Esophagus muscularis mucosa (tissue), 4 donors: ENCODE data around the gene NXF1. TPM values are rescaled to one million over a fixed set of nuclear protein-coding genes. Genes with fewer than 3 reads are reported as not detected.
"Not testable (repeated sequence)": the region's sequence is repeated elsewhere in the genome, so short reads cannot be mapped to it uniquely, and the experiment has no call there.

Source experiments
- DNase-seq: peaks from one replicate; pipeline ENCODE4 v3.0.0-alpha.2; 2017; ENCODE audit errors: extremely low spot score
- H3K27ac ChIP-seq, 4 donors: fragments of 200-600 bp; sonication (generic); replicated peaks in 1 of 4; 1 replicate in 3 of 4; 2 replicates in 1 of 4; pipeline ENCODE4 v1.5.1; 2016 to 2019; ENCODE audit warnings: mild to moderate bottlenecking in 1 of 4
- H3K27me3 ChIP-seq, 4 donors: fragments of 200-600 bp; sonication (generic); one replicate each; pipeline versions ENCODE4 v1.5.1 to v1.6.0; 2016 to 2019
- H3K36me3 ChIP-seq, 4 donors: fragments of 200-600 bp; sonication (generic); one replicate each; pipeline ENCODE4 v1.5.1; 2016 to 2019
- H3K4me1 ChIP-seq, 4 donors: fragments of 200-600 bp; sonication (generic); one replicate each; pipeline ENCODE4 v1.5.1; 2016 to 2019
- H3K4me3 ChIP-seq, 4 donors: fragments of 200-600 bp; sonication (generic); 1 replicate in 2 of 4; 2 replicates in 2 of 4; pipeline ENCODE4 v1.5.1; 2016 to 2019; ENCODE audit warnings: mild to moderate bottlenecking in 4 of 4, moderate library complexity in 1 of 4
- H3K9me3 ChIP-seq, 4 donors: fragments of 200-600 bp; sonication (generic); 1 replicate in 3 of 4; 2 replicates in 1 of 4; pipeline ENCODE4 v1.5.1; 2016 to 2019
- CTCF ChIP-seq, 3 experiments: fragments of 200-600 bp in 2 of 3; fragments of 450-650 bp in 1 of 3; sonication (generic) in 2 of 3; IDR thresholded peaks; one replicate each; pipeline ENCODE4 v1.5.1; 2017 to 2019; ENCODE audit warnings: antibody characterized with exemption in 3 of 3, mild to moderate bottlenecking in 2 of 3, moderate library complexity in 1 of 3
- EP300 ChIP-seq: sonication (generic); formaldehyde crosslinking; IDR thresholded peaks from one replicate; pipeline ENCODE4 v1.6.1; 2017; ENCODE audit warnings: antibody characterized with exemption
- POLR2A ChIP-seq: fragments of 450-650 bp; IDR thresholded peaks from one replicate; pipeline ENCODE4 v1.6.1; 2017; ENCODE audit warnings: antibody characterized with exemption, moderate library complexity, mild to moderate bottlenecking, low read depth
- POLR2AphosphoS5 ChIP-seq, 2 donors: sonication (generic); formaldehyde crosslinking; IDR thresholded peaks; one replicate each; pipeline ENCODE4 v1.6.1; 2017; ENCODE audit warnings: antibody characterized with exemption in 2 of 2
- WGBS: methylation state at CpG from one replicate; pipeline ENCODE4 v1.1.5; 2018; 5-methylcytosine and 5-hydroxymethylcytosine counted together
- intact Hi-C: fragments of 100-400 bp; cut with DNase I; formaldehyde crosslinking; loops from one replicate; pipeline ENCODE4 v1.15.1; 2023
- total RNA-seq, 4 donors: library from RNA; depleted of rRNA; stranded (reverse); fragments of >200 nt; gene quantifications; one replicate each; pipeline versions ENCODE4 v1.1.0 to v1.2.1, GENCODE V29; 2016

Gene NXF1
- total RNA-seq, 4 donors from 2014 or later: 38.6 to 86.4 (median 48.4) TPM

- Histone ChIP-seq H3K4me1 (peaks cover 15 to 23% (median 20%) of the 10 kb centered on the region in 4 donors), H3K36me3 (no peaks in the 10 kb centered on the region), H3K27me3 (no peaks in the 10 kb centered on the region), H3K9me3 (no peaks in the 10 kb centered on the region), H3K27ac (no peak overlapping the region), H3K4me3 (no peak overlapping the region)
- no peak for DNase-seq
- intact Hi-C loops: no loop called here
- WGBS: 90% methylated on average over 3 of the region's 3 CpGs
- TF ChIP-seq EP300: no peak
- no peak for TF ChIP-seq CTCF (IDR thresholded peaks at IDR 0.05)
- TF ChIP-seq POLR2AphosphoS5 (IDR thresholded peaks at IDR 0.05): no peak
- no peak for TF ChIP-seq POLR2A
These were observed 38.9 kb upstream of the NXF1 start for GRCh38 chr11:62844154-62844553.

GRCh38 chr11:62843466-62843865 lies 38.2 kb upstream of the NXF1 start:
- DNase-seq: no peak
- 92% methylated on average over 3 of the region's 3 CpGs for WGBS
- intact Hi-C loops: no loop called here
- Histone ChIP-seq H3K4me3 (no peak overlapping the region), H3K4me1 (peaks cover 21 to 30% (median 27%) of the 10 kb centered on the region in 4 donors), H3K9me3 (no peaks in the 10 kb centered on the region), H3K27ac (no peak overlapping the region), H3K36me3 (no peaks in the 10 kb centered on the region), H3K27me3 (no peaks in the 10 kb centered on the region)
- TF ChIP-seq CTCF (IDR thresholded peaks at IDR 0.05): no peak
- TF ChIP-seq POLR2AphosphoS5 (IDR thresholded peaks at IDR 0.05): no peak
- TF ChIP-seq EP300: no peak
- TF ChIP-seq POLR2A: no peak

GRCh38 chr11:62842891-62843290 lies 37.7 kb upstream of the NXF1 start:
- Histone ChIP-seq H3K4me1 (peaks cover 27 to 36% (median 32%) of the 10 kb centered on the region in 4 donors), H3K27ac (peak overlapping the region; percentile 94 to 99 (median 98))
- 82% methylated on average over 9 of the region's 9 CpGs for WGBS
- intact Hi-C loops, H3K4me3 ChIP-seq, H3K27me3 ChIP-seq, H3K36me3 ChIP-seq, DNase-seq, H3K9me3 ChIP-seq: not testable (repeated sequence)

- H3K4me1 ChIP-seq: peaks cover 30 to 40% (median 38%) of the 10 kb centered on the region in 4 donors
- no peaks in the 10 kb centered on the region for H3K9me3 ChIP-seq
- TF ChIP-seq POLR2A (no peak), EP300 (no peak), CTCF (IDR thresholded peaks at IDR 0.05) (no peak), POLR2AphosphoS5 (IDR thresholded peaks at IDR 0.05) (no peak)
- H3K27me3 ChIP-seq: no peaks in the 10 kb centered on the region
- H3K27ac ChIP-seq: peak overlapping the region; percentile 94 to 99 (median 98)
- H3K4me3 ChIP-seq: peak overlapping the region; percentile 74 to 97 (median 90)
- no peak for DNase-seq
- 6% methylated on average over 24 of the region's 30 CpGs for WGBS
- H3K36me3 ChIP-seq: peaks cover 0 to 7% (median 3%) of the 10 kb centered on the region in 4 donors
- intact Hi-C loops: no loop called here
These were observed 37.0 kb upstream of the NXF1 start for GRCh38 chr11:62842171-62842741.

- Histone ChIP-seq H3K4me3 (peak overlapping the region; percentile 74 to 97 (median 90)), H3K27ac (peak overlapping the region; percentile 94 to 99 (median 98)), H3K4me1 (peaks cover 30 to 40% (median 38%) of the 10 kb centered on the region in 4 donors), H3K27me3 (no peaks in the 10 kb centered on the region), H3K9me3 (no peaks in the 10 kb centered on the region), H3K36me3 (peaks cover 0 to 14% (median 5%) of the 10 kb centered on the region in 4 donors)
- TF ChIP-seq POLR2AphosphoS5 (IDR thresholded peaks at IDR 0.05) (peak; percentile 96 to 100), EP300 (no peak), POLR2A (peak; percentile 100)
- intact Hi-C loops: no loop called here
- WGBS: 0% methylated on average over 33 of the region's 33 CpGs
- peak; percentile 96 for DNase-seq
These were observed 36.3 kb upstream of the NXF1 start for GRCh38 chr11:62841361-62842170.

GRCh38 chr11:62840721-62841360 lies 35.6 kb upstream of the NXF1 start:
- Histone ChIP-seq H3K27ac (peak overlapping the region; percentile 94 to 99 (median 98)), H3K36me3 (peaks cover 0 to 22% (median 8%) of the 10 kb centered on the region in 4 donors), H3K4me3 (peak overlapping the region; percentile 74 to 97 (median 90)), H3K4me1 (peaks cover 30 to 43% (median 40%) of the 10 kb centered on the region in 4 donors)
- H3K27me3 ChIP-seq, H3K9me3 ChIP-seq, intact Hi-C loops: not testable (repeated sequence)
- 2% methylated on average over 41 of the region's 41 CpGs for WGBS
- DNase-seq: peak; percentile 94
